DOHH2 (cell line): Measurements from ENCODE around the gene KBTBD8.

Experiments
- H3F3A ChIP-seq: fragments of 200-600 bp; sonication (generic), shearing (Covaris generic); 2 replicates; pipeline ENCODE4 v1.6.0; 2016; ENCODE audit warnings: antibody characterized with exemption, mild to moderate bottlenecking; ENCODE audit not compliant: control insufficient read depth, insufficient read depth
- H3K27ac ChIP-seq: fragments of 200-600 bp; sonication (generic); 2 replicates; pipeline ENCODE4 v1.5.1; 2014; ENCODE audit warnings: low read depth, mild to moderate bottlenecking, low read length, moderate library complexity
- H3K27me3 ChIP-seq: fragments of 200-600 bp; sonication (generic); 2 replicates; pipeline ENCODE4 v1.6.1; 2014; ENCODE audit warnings: mild to moderate bottlenecking, low read length, mixed read lengths; ENCODE audit not compliant: control insufficient read depth
- H3K36me3 ChIP-seq: fragments of 200-600 bp; sonication (generic); 2 replicates; pipeline ENCODE4 v1.6.1; 2014; ENCODE audit warnings: mild to moderate bottlenecking, low read length, moderate library complexity, mixed read lengths; ENCODE audit not compliant: control insufficient read depth
- H3K4me1 ChIP-seq: fragments of 200-600 bp; sonication (generic); 2 replicates; pipeline ENCODE4 v1.6.1; 2014; ENCODE audit warnings: mild to moderate bottlenecking, low read length, mixed read lengths; ENCODE audit not compliant: control insufficient read depth
- H3K4me2 ChIP-seq: fragments of 200-600 bp; sonication (generic); 2 replicates; pipeline ENCODE4 v1.6.0; 2014; ENCODE audit warnings: mild to moderate bottlenecking, low read length, moderate library complexity
- H3K4me3 ChIP-seq: fragments of 200-600 bp; sonication (generic); 2 replicates; pipeline ENCODE4 v1.5.1; 2014; ENCODE audit warnings: mild to moderate bottlenecking, low read length, mixed read lengths
- H3K79me2 ChIP-seq: fragments of 200-600 bp; sonication (generic); 2 replicates; pipeline ENCODE4 v1.6.1; 2014; ENCODE audit warnings: mild to moderate bottlenecking, low read length, mixed read lengths; ENCODE audit not compliant: control insufficient read depth
- H3K9me2 ChIP-seq: fragments of 200-600 bp; sonication (generic); replicated peaks from 2 replicates; pipeline ENCODE4 v1.6.1; 2014; ENCODE audit warnings: mild to moderate bottlenecking, low read length, mixed read lengths; ENCODE audit not compliant: control insufficient read depth
- H3K9me3 ChIP-seq: fragments of 200-600 bp; sonication (generic); 2 replicates; pipeline ENCODE4 v1.6.1; 2014; ENCODE audit warnings: antibody characterized with exemption, low read length, mixed read lengths; ENCODE audit not compliant: control insufficient read depth, insufficient read depth
- H4K20me1 ChIP-seq: fragments of 200-600 bp; sonication (generic); 2 replicates; pipeline ENCODE4 v1.6.0; 2014; ENCODE audit warnings: low read depth, mild to moderate bottlenecking, antibody characterized with exemption, low read length, moderate library complexity; ENCODE audit not compliant: control insufficient read depth, insufficient read depth
- EZH2phosphoT487 ChIP-seq: fragments of 200-600 bp; sonication (generic); IDR thresholded peaks from 2 replicates; pipeline ENCODE4 v1.6.1; 2017; ENCODE audit warnings: borderline replicate concordance, mild to moderate bottlenecking, antibody characterized with exemption, low read length, moderate library complexity, mixed read lengths
- TF ChIP-seq, protein P1 (sequence below): fragments of 200-600 bp; sonication (generic); IDR thresholded peaks from one replicate; pipeline ENCODE4 v1.5.1; 2014; ENCODE audit warnings: antibody characterized with exemption, mild to moderate bottlenecking, low read depth, low read length; ENCODE audit not compliant: poor library complexity, severe bottlenecking

Gene KBTBD8

GRCh38 chr3:67018105-67018788 lies 20.1 kb downstream of the KBTBD8 start:
- TF ChIP-seq, protein P1, sequence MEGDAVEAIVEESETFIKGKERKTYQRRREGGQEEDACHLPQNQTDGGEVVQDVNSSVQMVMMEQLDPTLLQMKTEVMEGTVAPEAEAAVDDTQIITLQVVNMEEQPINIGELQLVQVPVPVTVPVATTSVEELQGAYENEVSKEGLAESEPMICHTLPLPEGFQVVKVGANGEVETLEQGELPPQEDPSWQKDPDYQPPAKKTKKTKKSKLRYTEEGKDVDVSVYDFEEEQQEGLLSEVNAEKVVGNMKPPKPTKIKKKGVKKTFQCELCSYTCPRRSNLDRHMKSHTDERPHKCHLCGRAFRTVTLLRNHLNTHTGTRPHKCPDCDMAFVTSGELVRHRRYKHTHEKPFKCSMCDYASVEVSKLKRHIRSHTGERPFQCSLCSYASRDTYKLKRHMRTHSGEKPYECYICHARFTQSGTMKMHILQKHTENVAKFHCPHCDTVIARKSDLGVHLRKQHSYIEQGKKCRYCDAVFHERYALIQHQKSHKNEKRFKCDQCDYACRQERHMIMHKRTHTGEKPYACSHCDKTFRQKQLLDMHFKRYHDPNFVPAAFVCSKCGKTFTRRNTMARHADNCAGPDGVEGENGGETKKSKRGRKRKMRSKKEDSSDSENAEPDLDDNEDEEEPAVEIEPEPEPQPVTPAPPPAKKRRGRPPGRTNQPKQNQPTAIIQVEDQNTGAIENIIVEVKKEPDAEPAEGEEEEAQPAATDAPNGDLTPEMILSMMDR, result no peak
- Histone ChIP-seq H3K27me3 (no peaks in the 10 kb centered on the region), H3K9me3 (no peaks in the 10 kb centered on the region), H3K9me2 (no peaks in the 10 kb centered on the region), H3K79me2 (peaks cover 29% of the 10 kb centered on the region), H3K4me1 (peaks cover 71% of the 10 kb centered on the region), H3K36me3 (peaks cover 16% of the 10 kb centered on the region), H3F3A (peaks cover 40% of the 10 kb centered on the region), H3K4me3 (peak overlapping the region; percentile 60), H4K20me1 (no peaks in the 10 kb centered on the region), H3K27ac (peak overlapping the region; percentile 94), H3K4me2 (peak overlapping the region; percentile 83)

DNA sequence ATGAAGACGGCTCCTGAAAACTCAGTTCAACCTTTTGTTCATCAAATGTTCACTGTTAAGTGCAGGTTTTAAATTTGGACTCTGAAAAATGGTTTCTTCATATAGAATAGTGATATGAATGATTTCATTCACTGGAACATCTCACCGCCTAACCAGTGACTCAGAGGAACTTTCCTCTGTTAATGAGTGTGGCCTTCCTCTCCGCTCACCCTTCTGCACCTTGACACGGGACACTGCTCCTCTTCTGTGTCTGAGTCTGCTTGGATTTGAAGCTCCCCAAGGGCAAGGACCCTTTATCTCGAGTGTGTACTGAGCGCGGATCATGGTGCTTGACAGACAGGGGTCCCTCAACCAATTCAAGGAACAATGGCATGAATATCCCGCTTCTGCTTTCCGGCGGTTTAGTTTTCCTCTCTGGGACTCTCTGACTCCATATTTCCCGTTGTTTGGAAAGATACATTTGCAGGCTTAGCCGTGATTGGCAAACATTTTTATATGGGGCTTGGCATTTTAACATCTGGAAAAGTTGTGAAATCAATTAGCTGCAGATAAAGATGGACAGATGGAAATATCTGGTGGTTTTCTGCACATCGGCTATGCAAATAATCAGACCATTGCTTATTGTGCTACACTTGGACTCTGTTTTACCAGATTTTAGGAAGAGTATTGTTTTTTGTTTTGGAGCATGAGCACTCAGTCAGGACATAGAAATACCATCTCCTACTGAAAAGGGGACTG lies 20.9 kb downstream of the KBTBD8 start:
- no peaks in the 10 kb centered on the region for H3K27me3 ChIP-seq
- no peaks in the 10 kb centered on the region for H3K9me2 ChIP-seq
- H3K36me3 ChIP-seq, result peaks cover 11% of the 10 kb centered on the region
- peak overlapping the region; percentile 83 for H3K4me2 ChIP-seq
- peak overlapping the region; percentile 60 for H3K4me3 ChIP-seq
- peaks cover 22% of the 10 kb centered on the region for H3K79me2 ChIP-seq
- no peak for TF ChIP-seq EZH2phosphoT487
- TF ChIP-seq, protein P1, result no peak
- no peaks in the 10 kb centered on the region for H4K20me1 ChIP-seq
- H3F3A ChIP-seq, result peaks cover 34% of the 10 kb centered on the region
- no peaks in the 10 kb centered on the region for H3K9me3 ChIP-seq
- peak overlapping the region; percentile 94 for H3K27ac ChIP-seq
- peaks cover 64% of the 10 kb centered on the region for H3K4me1 ChIP-seq

DNA sequence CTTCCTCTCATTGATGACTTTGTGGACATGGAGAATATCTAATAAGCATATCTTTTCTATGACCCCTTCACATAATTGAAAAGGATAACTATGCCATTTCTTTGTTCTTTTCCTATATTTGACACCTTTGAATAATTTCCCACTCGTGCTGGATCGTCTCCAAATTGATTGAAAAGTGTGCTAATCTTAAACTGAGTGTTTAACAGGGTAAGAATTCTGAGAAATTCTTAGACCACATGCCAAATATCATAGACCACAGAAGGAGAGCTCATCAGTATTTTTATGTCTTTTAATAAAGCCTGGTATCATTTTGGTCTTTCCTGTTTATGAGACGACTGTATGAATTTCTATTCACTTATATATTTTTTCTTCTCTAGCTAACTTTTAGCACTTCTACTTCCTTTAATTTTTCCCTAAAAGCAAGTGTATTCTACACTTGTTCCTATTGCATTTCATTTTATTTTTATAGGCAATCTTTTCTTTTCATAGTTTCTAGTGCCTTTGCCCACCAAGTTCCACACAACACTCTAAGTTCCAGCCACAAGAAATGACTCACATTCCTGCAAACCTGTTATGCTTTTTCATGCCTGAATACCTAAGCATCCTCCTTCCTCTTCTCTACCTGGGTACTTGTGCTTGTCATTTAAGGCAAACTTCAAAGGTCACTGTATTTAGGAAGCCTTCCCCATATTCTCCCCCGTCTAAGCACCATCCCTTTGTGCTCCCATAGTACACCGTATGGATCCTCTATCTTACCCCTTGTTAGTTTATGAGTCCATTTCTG lies 30.1 kb downstream of the KBTBD8 start:
- Histone ChIP-seq H3K4me2 (no peak overlapping the region), H3K9me3 (0 out of 2 replicates have a peak, but pooled peaks cover 2% of the 10 kb centered on the region), H3K27me3 (no peaks in the 10 kb centered on the region), H4K20me1 (no peaks in the 10 kb centered on the region), H3K36me3 (peaks cover 4% of the 10 kb centered on the region; the same call in 1 of the 2 replicates), H3K4me1 (peaks cover 39% of the 10 kb centered on the region), H3K9me2 (no peaks in the 10 kb centered on the region), H3F3A (no peaks in the 10 kb centered on the region), H3K79me2 (no peaks in the 10 kb centered on the region), H3K4me3 (no peak overlapping the region), H3K27ac (no peak overlapping the region)
- TF ChIP-seq, protein P1, result no peak
- TF ChIP-seq EZH2phosphoT487, result no peak
